Stimulated activated CD4-positive, alpha-beta T cell treated with anti-CD3 and anti-CD28 coated beads, Interleukin-2, amount 100 ng/mL, for 4 hours (primary cell): ENCODE results near the gene TLE2.

Source experiments
- DNase-seq: peaks from one replicate; pipeline ENCODE4 v3.0.0-alpha.2; 2020; ENCODE audit warnings: low read depth

The TLE2 gene

DNA sequence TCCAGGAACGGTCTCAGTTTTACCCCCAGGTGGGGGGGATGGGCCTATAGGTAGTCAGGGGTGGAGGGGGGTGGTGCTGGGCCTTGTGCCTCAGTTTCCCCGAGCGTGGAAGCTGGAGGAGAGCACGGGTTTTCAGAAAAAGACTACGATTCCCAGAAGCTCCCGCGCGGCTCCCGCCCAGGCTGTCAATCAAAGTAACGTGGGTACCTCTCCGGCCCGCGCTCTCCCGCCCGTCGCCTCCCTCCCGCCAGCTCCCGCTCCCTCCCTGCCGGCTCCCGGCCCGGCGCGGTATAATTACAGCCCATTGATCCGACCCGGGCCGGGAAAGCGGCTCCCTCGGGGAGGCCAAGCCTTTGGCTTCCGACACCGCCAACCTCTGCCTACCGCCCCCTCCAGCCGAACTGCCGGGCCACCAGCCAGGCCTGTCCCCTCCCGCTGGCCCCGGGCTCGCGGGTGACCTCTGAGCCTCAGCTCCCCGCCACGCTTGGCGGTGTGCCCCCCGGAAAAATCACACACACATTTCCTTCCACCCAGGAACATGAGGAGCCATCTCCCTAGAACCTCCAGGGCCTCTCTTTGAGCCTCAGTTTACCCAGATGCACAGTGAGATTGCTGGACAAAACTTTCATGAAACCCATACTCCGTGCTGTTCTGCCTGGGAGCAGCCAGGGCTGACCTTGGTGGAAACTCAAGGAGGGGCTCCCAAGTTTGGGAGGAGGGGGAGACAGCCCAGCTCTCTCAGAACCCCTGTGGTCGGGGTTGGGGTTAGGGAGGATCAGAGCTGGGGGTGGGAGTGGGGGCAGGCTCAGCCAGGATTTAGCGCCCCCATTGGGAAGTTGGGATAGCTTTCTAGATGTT is 7.3 kb upstream of the TLE2 start:
- DNase-seq = peak; percentile 63

DNA sequence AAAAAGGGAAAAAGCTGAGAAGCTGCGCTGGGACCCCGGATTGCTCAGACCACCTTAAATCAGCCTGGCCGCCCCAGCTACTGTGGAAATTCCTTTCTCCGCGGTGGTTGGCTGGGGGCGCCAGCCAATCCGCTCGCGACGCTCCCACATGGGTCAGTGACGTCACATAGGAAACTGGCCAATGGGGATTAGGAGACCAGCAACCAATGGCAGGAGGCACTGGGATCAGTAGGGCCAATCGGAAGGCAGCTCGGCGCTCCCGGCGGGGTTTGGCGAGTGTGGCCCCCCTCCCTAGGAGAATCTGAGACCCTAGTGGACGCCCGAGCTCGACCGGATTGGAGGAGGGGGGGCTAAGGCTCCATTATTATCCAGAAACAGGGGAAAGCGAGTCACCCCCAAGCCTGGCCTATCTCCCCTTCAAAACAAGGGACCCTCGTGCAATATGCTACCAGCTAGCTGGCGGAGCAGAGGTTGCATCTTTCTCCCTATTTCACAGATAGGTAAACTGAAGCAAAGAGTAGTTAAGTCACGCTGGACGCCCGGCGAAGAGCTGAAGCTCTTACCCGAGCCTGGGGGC is 6.5 kb upstream of the TLE2 start:
- peak; percentile 94 for DNase-seq

DNA sequence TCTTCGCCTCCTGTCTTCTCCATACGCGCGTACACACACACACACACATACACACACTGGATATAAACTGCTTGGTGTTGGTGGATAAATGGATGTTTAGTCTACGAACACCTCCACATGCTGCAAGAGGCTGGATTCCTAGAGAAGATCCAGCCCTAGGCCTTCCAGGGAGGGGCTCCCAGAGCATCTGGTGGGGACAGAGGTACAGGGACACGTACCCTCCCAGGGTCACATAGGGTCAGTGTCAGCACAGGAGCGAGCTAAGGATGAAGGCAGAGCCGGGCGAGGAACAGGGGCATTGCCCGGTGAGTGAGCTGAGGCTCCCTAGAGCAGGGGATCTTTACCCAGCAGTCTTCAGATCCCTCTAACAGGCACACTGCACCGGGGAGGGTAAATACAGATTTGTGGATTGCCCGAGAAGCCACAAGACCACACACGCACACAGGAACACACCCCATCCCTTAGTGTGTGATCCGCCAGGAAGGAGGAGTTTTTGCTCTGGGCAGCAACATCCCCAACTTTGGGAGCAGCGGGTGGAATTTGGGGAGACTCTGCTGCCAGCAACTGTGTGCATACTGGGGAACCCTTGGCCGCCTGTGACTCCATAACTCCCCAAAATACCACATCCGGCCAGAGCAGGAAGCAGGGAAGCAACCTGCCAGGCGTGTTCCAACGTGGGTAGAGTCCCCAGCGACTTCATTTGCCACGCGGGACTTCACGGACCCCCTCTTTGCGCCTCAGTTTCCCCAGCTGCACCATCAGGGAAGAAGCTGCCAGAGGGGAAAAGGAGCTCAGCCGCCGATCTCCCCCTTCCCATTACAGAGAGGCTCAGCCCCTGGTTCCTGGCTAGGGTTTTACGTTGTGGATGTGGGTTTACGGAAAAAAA is 5.8 kb upstream of the TLE2 start:
- no peak for DNase-seq

DNA sequence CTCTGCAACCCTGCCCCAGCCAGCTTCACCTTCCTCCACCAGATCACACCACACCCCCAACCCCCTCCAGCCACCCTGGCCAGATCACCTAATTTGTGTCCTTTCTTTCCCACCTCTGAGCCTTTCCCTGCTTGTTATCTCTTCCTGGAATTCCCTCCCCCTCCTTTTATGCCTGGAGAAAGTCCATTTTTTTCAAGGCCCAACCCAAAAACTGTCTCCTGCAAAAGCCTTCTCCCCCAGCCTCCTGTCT is 5.3 kb upstream of the TLE2 start:
- no peak for DNase-seq

DNA sequence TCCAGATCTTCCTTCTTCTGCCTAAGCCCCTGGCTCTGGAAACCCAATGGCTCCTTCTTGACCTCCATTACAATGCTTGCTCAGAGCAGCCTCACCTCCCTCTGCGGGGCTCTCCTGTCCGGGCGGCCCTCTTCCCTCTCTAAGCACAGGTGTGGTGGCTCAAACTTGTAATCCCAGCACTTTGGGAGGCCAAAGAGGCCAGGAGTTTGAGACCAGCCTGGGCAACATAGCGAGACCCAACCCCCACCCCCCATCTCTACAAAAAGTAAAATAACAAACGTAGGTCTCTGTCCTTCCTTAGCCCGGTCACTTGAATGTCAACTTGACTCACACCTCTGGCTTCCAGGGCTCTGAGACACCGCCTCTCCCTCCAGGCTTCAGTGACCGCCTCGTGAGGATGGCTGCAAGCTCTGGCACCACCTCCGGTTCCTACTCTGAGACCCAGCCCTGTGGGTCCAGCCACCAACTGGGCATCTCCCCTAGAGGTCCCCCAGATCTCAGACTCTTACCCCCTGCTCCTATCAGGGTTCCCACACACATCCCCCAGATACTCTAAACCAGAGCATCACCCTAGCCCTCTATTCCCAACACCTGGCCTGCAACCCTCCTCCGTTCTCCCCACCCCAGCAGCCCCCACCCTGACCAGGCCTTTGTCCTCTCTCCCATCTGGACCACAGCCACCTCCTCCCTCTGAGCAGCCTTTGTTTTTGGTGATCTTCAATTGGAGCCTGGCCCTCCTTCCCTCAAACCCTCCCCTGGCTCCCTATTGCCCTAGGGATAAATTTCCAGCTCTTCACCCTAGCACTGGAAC is 4.7 kb upstream of the TLE2 start:
- no peak for DNase-seq

DNA sequence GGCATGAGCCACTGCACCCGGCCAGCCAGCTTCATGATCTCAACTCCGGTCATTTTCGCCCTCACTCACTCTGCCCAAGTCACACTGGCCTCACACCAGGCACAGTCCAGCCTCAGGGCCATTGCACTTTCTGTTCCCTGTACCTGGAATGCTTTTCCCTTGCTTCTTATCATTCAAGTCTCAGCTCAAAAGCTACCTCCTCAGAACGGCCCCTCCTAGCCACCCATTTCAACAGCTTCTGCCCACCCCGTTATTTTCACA is 2.5 kb upstream of the TLE2 start:
- DNase-seq = no peak

DNA sequence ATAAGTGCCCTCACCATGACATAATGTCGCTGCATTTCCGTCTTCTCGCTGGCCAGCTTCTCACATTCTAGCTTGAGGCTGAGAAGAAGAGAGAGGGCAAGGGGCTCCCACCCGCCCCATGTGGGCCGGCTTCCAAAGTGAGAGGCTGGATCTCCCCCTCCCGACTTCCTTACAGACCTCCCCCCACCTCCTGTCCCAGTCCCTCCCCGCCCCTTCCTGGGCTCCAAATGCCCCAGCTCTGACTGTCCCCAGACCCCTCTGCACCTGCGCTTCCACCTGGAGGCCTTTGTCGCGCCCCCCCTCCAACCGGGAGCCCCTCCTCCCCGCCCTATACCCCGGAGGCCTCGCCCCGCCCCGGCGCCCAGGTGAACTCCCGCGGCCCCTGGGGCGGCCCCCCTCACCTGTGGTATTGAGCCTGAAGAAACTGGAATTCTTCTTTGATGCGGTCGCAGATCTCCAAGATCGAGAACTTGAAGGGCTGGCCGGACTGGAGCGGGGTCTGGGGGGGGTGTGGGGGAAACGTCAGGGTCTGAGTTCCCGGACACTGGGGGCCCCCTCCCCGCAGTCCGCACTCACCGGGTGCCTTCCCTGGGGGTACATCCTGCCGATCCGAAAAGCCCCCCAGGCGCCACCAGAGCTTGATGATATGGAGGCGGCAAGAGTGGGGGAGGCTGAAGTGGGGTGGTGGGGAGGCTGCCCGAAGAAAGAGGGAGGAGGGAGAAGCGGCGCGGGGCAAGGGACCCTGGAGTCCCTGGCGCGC is 595 bp downstream of the TLE2 start:
- no peak for DNase-seq

DNA sequence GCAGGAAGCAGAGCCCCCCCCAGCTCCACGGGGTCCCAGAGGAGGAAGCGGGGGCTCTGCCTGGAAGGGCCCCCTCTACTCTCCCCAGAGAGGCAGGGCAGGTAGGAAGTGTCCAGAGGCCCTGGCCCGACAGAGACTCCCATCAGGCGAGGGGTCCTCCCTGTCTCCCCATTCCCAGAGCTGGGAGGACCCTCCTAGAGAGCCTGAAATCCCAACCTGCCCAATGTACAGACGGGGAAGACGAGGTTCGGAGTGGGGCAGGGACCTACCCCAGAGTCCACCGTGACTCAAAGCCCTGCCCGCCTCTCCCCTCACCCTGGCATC is 1.1 kb downstream of the TLE2 start:
- no peak for DNase-seq

DNA sequence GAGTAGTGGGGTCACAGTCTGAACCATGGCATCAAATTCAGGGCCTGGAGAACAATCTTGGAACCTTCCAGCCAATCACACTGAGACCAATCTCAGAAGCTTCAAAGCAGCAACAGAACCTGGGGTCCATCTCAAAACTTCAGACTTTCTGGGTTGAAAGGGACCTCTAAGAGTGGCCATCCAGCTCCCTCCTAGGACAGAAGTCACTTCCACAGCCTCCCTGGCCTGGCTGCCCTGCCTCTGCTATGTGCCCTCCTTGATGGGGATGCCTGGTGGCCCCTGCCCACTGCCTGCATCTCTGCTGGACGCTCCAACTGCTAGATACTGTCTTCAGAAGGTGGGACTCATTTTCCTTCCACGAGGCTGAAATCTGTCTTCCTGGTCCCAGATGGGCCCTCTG is 1.8 kb downstream of the TLE2 start:
- DNase-seq = no peak

DNA sequence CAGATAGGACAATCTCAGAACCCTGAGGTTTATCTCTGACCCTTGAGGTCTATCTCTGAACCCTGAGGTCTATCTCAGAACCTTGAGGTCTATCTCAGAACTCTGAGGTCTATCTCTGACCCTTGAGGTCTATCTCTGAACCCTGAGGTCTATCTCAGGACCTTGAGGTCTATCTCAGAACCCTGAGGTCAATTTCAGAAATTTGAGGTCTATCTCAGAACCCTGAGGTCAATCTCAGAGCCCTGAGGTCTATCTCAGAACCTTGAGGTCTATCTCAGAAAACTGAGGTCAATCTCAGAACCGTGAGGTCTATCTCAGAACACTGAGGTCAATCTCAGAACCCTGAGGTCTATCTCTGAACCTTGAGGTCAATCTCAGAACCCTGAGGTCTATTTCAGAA is 2.3 kb downstream of the TLE2 start:
- DNase-seq = no peak

DNA sequence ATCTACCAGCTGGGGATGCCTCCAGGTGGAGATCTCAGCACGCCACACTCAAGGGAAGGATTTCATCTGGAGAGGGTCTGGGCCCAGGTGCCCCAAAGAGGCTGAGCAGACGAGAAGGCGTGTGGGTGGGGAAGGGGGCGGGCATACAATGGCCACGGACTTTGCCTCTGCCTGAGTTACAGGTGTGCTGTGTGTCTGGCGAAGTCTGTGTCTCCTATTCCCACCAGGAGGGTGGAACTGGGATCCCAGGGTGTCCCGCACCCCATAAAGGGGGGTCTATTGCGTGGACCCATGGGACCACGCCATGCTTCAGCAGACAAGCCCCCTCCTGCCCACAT is 3.6 kb downstream of the TLE2 start:
- DNase-seq = no peak

DNA sequence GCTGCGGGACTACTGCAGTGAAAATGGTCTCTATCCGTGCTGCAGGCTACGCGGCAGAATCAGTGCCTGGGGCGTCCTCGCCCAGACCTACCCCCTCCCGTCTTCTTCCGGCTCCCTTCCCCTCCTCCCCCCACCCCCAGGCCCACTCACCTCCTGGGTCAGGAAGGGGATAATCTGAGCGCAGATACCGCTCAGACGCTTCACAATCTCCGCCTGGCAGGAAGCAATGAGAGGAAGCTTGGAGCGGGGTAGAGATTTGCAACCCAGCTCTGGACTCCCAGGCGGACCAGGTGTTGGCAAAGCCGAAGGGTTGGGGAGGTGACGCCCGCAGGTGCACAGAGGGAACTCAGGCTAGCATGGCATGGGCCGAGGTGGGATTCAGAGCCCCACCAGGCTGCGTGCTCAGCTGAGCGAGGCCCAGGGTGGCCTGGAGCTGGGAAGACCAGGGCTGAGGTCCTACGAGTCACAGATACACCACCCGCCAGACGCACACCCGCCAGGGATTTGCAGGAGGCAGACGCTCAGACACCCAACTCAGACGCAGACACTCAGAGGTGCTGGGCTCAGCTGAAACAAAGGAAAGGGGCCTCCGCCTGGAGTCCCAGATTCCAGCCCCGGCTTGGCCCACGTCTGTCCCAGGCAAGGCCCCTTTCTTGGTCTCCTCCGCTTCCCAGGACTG is 4.1 kb downstream of the TLE2 start:
- DNase-seq = no peak

DNA sequence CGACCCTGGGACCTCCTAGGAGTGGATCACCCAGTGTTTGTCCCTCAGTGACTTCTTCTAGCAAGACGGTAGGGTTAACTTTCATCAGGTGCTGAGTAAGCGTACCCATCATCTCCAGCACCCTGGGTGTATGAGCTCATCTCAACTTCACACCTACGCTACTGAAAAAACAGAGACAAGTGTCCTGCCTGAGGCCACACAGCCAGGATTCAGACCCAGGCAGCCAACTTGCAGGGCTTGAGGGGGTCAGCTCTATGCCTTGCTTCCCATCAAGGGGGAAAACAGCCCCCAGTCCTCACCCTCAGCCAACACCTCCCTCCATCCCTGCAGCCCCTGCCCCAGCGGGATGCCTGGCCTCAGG is 4.6 kb downstream of the TLE2 start:
- no peak for DNase-seq

DNA sequence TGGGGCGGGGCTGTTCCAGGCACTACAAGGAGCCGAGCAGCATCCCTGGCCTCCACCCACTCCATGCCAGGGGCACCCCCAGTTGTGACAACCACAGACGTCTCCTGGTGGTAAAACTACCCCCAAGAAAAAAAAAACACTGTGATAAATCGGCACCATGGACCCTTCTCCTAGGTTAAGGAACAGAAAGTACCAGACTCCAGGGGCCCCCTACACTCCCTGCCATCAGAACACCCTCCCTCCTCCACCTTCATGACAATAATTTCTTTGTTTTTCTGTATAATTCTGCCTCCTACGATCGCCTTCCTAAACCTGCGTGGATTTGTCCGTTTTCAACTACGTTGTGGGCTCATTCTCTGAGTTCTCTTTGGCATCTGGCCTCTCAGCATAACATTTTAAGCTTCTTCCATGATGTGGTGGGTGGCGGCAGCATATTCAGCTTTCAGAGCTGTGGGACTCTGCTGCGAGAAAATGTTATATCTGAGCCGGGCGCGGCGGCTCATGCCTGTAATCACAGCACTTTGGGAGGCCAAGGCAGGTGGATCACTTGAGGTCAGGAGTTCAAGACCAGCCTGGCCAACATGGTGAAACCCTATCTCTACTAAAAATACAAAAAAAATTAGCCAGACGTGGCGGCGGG is 8.6 kb downstream of the TLE2 start:
- no peak for DNase-seq

DNA sequence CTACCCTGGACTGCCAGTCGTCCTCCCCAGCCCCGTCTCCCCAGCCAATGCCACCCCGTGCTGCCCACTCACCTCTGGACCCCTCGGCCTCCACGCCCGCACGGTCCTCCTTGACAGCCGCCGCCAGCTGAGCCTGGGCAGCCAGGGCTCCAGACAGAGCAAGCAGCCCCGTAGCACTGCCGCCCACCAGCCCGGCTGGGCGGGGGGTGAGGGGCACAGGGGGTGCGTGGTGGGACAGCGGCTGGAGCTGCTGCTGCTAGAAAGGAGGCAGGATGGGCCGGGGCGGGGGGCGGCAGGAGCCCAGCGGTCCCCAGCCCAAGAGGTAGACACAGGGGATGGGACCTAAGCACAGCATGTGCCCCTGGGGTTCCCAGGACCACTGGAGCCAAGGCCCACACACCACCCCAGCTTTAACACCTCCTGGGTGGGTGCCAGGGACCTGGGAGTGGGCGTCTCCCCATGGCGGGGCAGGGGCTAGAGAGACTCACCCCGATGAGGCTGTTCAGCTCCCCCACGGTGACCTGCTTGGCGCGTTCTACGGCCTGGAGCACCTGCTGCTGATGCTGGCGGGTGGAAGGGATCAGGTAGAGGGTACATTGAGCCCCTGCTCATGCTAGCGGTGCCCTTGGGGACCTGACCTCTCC is 9.7 kb downstream of the TLE2 start:
- DNase-seq = no peak

DNA sequence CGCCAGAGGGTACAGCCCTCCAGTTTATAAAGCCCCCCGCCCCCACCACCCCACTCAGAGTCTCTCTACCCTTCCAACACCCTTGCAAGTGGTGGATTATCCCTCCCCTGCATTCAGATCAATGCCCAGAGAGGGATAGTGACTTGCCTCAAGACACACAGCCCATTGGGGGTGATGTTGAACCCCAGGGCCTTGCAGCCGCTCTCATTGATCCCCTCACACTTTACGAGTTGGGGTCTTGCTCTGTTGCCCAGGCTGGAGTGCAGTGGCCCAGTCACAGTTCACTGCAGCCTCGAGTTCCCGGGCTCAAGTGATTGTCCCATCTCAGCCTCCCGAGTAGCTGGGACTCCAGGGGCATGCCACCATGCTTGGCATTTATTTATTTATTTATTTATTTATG is 11.2 kb downstream of the TLE2 start:
- DNase-seq = no peak

DNA sequence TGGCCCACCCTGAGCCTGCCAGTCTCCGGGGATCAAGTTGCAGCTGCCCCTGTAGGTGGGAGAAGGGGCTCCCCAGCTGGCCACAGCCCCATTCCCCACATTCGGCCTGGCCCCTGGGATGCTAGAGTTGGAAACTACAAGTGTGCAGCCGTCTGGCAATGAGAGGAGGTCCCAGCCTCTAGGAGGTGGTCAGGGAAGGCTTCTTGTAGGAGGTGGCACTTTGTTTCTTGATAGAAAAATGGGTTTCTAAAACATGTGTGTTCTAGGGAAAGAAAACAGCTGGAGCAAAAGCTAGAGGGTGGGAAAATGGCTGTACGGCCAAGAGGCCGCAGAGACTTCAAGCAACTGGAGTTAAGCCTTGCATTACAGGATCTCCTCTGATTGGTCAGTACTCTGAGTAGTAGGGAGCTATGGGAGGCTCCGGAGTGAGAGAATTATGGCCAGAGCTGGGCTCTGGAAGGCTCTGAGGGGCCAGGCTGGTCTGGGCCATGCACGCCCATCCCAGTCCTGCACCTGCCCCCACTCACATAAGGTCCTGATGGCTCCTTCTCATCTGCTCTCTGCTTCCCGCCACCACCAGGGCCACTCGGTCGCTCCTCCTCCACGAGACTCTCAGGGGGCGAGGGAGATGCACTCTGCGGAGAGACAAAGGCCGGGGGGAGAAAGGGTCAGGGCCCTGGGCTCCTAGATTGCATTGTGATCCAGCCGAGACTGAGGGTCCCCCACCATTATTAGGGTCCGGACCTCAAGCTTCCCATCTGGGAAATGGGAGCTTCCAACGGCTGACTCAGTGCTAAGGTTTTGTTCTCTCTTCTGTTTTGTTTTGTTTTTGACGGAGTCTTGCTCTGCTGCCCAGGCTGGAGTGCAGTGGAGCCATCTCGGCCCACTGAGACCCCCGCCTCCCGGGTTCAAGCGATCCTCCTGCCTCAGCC is 13.7 kb downstream of the TLE2 start:
- DNase-seq = no peak

DNA sequence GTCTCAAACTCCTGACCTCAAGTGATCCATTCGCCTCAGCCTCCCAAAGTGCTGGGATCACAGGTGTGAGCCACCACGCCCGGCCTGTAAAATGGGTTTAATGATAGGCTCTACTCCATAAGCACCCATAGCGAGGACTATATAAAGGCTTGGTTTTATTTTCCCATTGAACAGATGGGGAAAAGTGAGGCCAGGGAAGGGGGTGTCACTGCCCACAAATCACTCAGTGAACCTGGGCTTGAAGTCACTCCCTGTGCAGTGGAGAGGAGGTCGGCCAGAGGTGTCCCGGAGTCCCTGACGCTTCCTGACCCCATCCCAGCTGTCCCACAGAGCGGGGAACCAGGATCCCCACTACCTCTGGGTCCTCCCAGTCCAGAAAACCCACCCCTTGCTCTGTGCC is 14.9 kb downstream of the TLE2 start:
- DNase-seq = no peak

DNA sequence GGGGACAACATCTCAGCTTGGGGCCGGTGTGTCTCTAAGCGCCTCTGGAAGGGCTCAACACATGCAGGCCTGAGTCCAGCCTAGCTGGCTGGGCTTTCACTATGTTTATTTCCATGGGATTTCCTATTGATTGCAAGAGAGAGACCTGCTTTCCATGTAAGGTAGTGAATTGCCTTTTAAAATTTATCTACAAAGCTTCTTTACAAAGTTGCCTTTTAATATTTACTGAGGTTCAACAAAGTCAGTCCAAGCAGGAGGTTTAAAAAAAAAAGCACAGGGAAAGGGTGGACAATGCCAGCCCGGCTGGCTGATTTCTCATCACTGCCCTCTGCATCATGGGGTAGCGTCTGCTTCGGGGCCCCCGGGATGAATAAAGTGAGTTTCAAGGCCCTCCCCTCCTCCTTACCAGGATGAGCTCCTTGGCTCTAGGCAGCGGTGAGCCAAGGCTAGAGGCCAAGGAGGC is 15.8 kb downstream of the TLE2 start:
- no peak for DNase-seq
